ENCODE data around the gene CDH13.
A peak's percentile ranks its signal among the peaks of the same experiment; 100 is the strongest.

CDH13 gene

GRCh38 chr16:83420206-83420760, 793.5 kb downstream of the CDH13 start:
- TF ChIP-seq FOXP2 (optimal IDR thresholded peaks at IDR 0.05; ENCODE audit: borderline replicate concordance, extremely low read depth, extremely low read length, insufficient read depth) (no peak), REST (IDR thresholded peaks at IDR 0.05; ENCODE audit: insufficient read depth in 1 of 2, low read depth in 2 of 2, low read length in 2 of 2) (peak; percentile 84 to 96), TAF1 (IDR thresholded peaks at IDR 0.05; ENCODE audit: borderline replicate concordance, insufficient read depth, low read length) (no peak), SIN3A (IDR thresholded peaks at IDR 0.05; ENCODE audit: borderline replicate concordance, insufficient read depth, low read length) (no peak), POLR2AphosphoS5 (IDR thresholded peaks at IDR 0.05; ENCODE audit: low read depth, low read length) (no peak)

GRCh38 chr16:83433201-83433600, 806.4 kb downstream of the CDH13 start:
- TF ChIP-seq POLR2AphosphoS5 (IDR thresholded peaks at IDR 0.05; ENCODE audit: low read depth, low read length) (no peak), SIN3A (IDR thresholded peaks at IDR 0.05; ENCODE audit: borderline replicate concordance, insufficient read depth, low read length) (no peak), FOXP2 (optimal IDR thresholded peaks at IDR 0.05; ENCODE audit: borderline replicate concordance, extremely low read depth, extremely low read length, insufficient read depth) (no peak), TAF1 (IDR thresholded peaks at IDR 0.05; ENCODE audit: borderline replicate concordance, insufficient read depth, low read length) (no peak), REST (IDR thresholded peaks at IDR 0.05; ENCODE audit: insufficient read depth in 1 of 2, low read depth in 2 of 2, low read length in 2 of 2) (no peak)

GRCh38 chr16:83437036-83437435, 810.3 kb downstream of the CDH13 start:
- TF ChIP-seq POLR2AphosphoS5 (IDR thresholded peaks at IDR 0.05; ENCODE audit: low read depth, low read length) (no peak), SIN3A (IDR thresholded peaks at IDR 0.05; ENCODE audit: borderline replicate concordance, insufficient read depth, low read length) (no peak), FOXP2 (optimal IDR thresholded peaks at IDR 0.05; ENCODE audit: borderline replicate concordance, extremely low read depth, extremely low read length, insufficient read depth) (no peak), REST (IDR thresholded peaks at IDR 0.05; ENCODE audit: insufficient read depth in 1 of 2, low read depth in 2 of 2, low read length in 2 of 2) (no peak), TAF1 (IDR thresholded peaks at IDR 0.05; ENCODE audit: borderline replicate concordance, insufficient read depth, low read length) (no peak)

- no peak for TF ChIP-seq FOXP2 (optimal IDR thresholded peaks at IDR 0.05; ENCODE audit: borderline replicate concordance, extremely low read depth, extremely low read length, insufficient read depth)
- TF ChIP-seq SIN3A (IDR thresholded peaks at IDR 0.05; ENCODE audit: borderline replicate concordance, insufficient read depth, low read length), result no peak
- TF ChIP-seq POLR2AphosphoS5 (IDR thresholded peaks at IDR 0.05; ENCODE audit: low read depth, low read length), result no peak
- no peak for TF ChIP-seq TAF1 (IDR thresholded peaks at IDR 0.05; ENCODE audit: borderline replicate concordance, insufficient read depth, low read length)
- no peak for TF ChIP-seq REST (IDR thresholded peaks at IDR 0.05; ENCODE audit: insufficient read depth in 1 of 2, low read depth in 2 of 2, low read length in 2 of 2)
Observed at GRCh38 chr16:83438326-83438725, 811.6 kb downstream of the CDH13 start.
